Upper lobe of left lung (tissue), 6 donors: ENCODE data around the gene B4GALNT3. TPM values are rescaled to one million over a fixed set of nuclear protein-coding genes. Genes with fewer than 3 reads are reported as not detected.

Source experiments
- ATAC-seq, 2 donors: fragments of 200-7000 bp; cut with Tn5 transposase; one replicate each; pipeline ENCODE4 v1.9.1; 2022; ENCODE audit warnings: mild to moderate bottlenecking in 2 of 2, moderate library complexity in 2 of 2; ENCODE audit not compliant: low FRiP score in 2 of 2
- DNase-seq, 2 donors: peaks; one replicate each; pipeline ENCODE4 v3.0.0-alpha.2; 2019 to 2020
- H3K27ac ChIP-seq, 4 donors: fragments of 200-600 bp; sonication (generic); one replicate each; pipeline ENCODE4 v1.5.1; 2016 to 2019
- H3K27me3 ChIP-seq, 4 donors: fragments of 200-600 bp; sonication (generic); one replicate each; pipeline ENCODE4 v1.5.1; 2017 to 2019
- H3K36me3 ChIP-seq, 4 donors: fragments of 200-600 bp; sonication (generic); one replicate each; pipeline ENCODE4 v1.5.1; 2016 to 2019
- H3K4me1 ChIP-seq, 4 donors: fragments of 200-600 bp; sonication (generic); one replicate each; pipeline ENCODE4 v1.5.1; 2018 to 2019
- H3K4me3 ChIP-seq, 4 donors: fragments of 200-600 bp; sonication (generic); one replicate each; pipeline ENCODE4 v1.5.1; 2017 to 2019; ENCODE audit warnings: mild to moderate bottlenecking in 2 of 4, moderate library complexity in 1 of 4
- H3K9me3 ChIP-seq, 4 donors: fragments of 200-600 bp; sonication (generic); one replicate each; pipeline ENCODE4 v1.5.1; 2018 to 2019
- EP300 ChIP-seq, 4 donors: sonication (generic); formaldehyde crosslinking; IDR thresholded peaks; one replicate each; pipeline ENCODE4 v1.5.1; 2017; ENCODE audit warnings: antibody characterized with exemption in 4 of 4, control low read depth in 2 of 4
- POLR2A ChIP-seq, 4 donors: fragments of 450-650 bp; IDR thresholded peaks; one replicate each; pipeline ENCODE4 v1.5.1; 2016 to 2017; ENCODE audit warnings: antibody characterized with exemption in 4 of 4, mild to moderate bottlenecking in 2 of 4
- POLR2AphosphoS5 ChIP-seq, 2 donors: sonication (generic); formaldehyde crosslinking; IDR thresholded peaks; one replicate each; pipeline ENCODE4 v1.5.1; 2017; ENCODE audit warnings: antibody characterized with exemption in 2 of 2
- WGBS, 2 donors: methylation state at CpG; one replicate each; pipeline ENCODE4 v1.1.5; 2017 to 2018; 5-methylcytosine and 5-hydroxymethylcytosine counted together
- total RNA-seq, 6 donors: library from RNA; depleted of rRNA in 4 of 6; stranded (reverse); fragments of >200 nt in 4 of 6; gene quantifications; one replicate each; pipeline versions ENCODE4 v1.1.0 to v1.2.1, GENCODE V29; 2016 to 2021
- TF ChIP-seq, protein P1 (sequence below), 6 experiments: fragments of 450-650 bp in 4 of 6; fragments of 200-600 bp in 2 of 6; sonication (generic) in 2 of 6; IDR thresholded peaks; one replicate each; pipeline ENCODE4 v1.5.1; 2016 to 2019; ENCODE audit warnings: antibody characterized with exemption in 6 of 6
- donor health status: DM: no; HTN: no; CAD: no; lungs with moderate emphysema.
- donor health status: DM: no; HTN: yes; CAD: no; lungs with severe emphysema.

Gene B4GALNT3
- total RNA-seq, 6 donors from 2014 or later: 22.2 to 36.0 (median 26.9) TPM

DNA sequence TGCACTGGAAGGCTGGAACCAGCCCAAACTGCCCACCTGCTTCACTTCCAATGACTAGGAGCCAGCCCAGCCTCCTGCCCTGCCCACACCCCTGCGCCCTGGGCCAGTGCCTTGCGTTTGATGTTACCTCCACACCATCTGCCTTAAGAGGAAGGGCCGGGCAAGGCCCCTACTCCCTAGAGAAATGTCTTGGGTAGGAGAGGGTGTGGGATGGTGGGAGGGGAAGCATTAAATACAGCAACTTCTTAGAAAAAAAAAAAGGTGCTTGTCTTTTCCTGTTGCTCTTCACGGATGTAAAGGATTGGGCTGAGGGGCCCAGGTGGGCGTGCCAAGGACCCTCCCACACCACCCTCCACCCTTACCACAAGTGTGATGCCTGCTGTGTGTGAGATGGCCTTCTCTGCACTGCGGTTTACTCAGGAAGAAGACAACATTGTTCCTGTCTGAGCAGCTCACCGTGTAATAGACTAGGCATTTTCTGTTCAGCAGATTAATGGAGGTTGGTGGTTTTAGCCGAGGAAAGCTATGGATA, 103.6 kb downstream of the B4GALNT3 start:
- TF ChIP-seq POLR2AphosphoS5 (IDR thresholded peaks at IDR 0.05) (no peak), EP300 (IDR thresholded peaks at IDR 0.05) (no peak), POLR2A (IDR thresholded peaks at IDR 0.05) (no peak)
- TF ChIP-seq, protein P1, sequence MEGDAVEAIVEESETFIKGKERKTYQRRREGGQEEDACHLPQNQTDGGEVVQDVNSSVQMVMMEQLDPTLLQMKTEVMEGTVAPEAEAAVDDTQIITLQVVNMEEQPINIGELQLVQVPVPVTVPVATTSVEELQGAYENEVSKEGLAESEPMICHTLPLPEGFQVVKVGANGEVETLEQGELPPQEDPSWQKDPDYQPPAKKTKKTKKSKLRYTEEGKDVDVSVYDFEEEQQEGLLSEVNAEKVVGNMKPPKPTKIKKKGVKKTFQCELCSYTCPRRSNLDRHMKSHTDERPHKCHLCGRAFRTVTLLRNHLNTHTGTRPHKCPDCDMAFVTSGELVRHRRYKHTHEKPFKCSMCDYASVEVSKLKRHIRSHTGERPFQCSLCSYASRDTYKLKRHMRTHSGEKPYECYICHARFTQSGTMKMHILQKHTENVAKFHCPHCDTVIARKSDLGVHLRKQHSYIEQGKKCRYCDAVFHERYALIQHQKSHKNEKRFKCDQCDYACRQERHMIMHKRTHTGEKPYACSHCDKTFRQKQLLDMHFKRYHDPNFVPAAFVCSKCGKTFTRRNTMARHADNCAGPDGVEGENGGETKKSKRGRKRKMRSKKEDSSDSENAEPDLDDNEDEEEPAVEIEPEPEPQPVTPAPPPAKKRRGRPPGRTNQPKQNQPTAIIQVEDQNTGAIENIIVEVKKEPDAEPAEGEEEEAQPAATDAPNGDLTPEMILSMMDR (IDR thresholded peaks at IDR 0.05): no peak
- WGBS, 2 donors: 50 to 70% methylated on average over 8 of the region's 8 CpGs

DNA sequence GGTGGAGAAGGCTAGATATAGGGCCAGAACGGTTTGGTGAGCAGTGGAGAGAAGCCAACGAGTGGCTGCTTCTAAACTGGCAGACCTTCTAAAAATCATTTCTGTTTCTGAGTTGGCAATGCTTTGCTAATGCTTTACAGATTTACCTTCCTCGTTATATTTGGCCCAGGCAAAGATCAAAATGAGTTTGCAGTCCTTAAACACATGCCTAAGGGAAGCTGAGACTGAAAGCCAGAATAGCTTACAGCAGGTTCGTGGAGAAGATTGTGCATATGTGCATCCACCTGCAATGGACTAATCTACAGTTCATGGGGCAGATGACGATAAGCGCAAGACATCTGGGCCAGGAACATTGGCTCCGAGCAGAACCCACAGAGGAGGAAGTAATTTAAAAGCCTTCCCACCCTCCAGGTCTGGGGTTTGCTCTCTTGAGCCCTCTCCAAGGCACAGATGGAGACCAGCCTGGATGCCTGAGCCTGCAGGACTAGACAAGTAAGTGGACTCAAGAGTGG, 104.1 kb downstream of the B4GALNT3 start:
- WGBS, 2 donors: 48 to 63% methylated on average over 7 of the region's 7 CpGs
- no peaks in the 10 kb centered on the region for H3K36me3 ChIP-seq
- ATAC-seq (no peak), DNase-seq (no peak)
- H3K4me3 ChIP-seq: no peak overlapping the region
- H3K27ac ChIP-seq: no peak overlapping the region
- H3K9me3 ChIP-seq: no peaks in the 10 kb centered on the region
- TF ChIP-seq, protein P1 (IDR thresholded peaks at IDR 0.05): no peak
- no peak for TF ChIP-seq POLR2A (IDR thresholded peaks at IDR 0.05)
- no peak for TF ChIP-seq EP300 (IDR thresholded peaks at IDR 0.05)
- no peak for TF ChIP-seq POLR2AphosphoS5 (IDR thresholded peaks at IDR 0.05)
- H3K27me3 ChIP-seq: no peaks in the 10 kb centered on the region
- H3K4me1 ChIP-seq: peaks cover 7 to 21% (median 15%) of the 10 kb centered on the region in 4 donors

More for the DNA sequence above, 103.6 kb downstream of the B4GALNT3 start:
- Histone ChIP-seq H3K4me1 (peaks cover 7 to 21% (median 15%) of the 10 kb centered on the region in 4 donors), H3K27ac (peak overlapping the region in 3 of 4 donors; percentile 17 to 82 (median 53)), H3K27me3 (no peaks in the 10 kb centered on the region), H3K9me3 (no peaks in the 10 kb centered on the region), H3K36me3 (no peaks in the 10 kb centered on the region), H3K4me3 (peak overlapping the region in 1 of 4 donors; percentile 33)
- ATAC-seq: no peak
- DNase-seq: no peak

DNA sequence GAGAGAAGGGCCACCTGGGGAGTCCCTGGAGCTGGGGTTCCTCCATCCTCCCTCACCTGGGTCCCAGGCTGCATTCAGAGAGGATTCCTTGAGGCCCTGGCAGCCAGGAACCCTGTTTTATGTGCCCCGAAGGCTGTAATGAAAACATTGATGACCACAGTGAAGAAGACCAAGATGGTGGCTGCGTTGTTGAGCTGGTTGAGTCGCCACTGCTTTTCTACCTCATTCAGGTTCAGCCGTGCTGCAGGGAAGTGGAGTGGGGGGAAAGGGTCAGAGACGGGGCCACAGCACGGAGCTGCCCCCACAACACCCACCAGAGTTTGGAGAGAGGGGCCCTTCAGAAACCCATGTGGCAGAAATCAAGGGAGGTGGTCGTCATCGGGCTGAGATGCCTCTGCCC, 105.4 kb downstream of the B4GALNT3 start:
- Histone ChIP-seq H3K27ac (no peak overlapping the region), H3K36me3 (no peaks in the 10 kb centered on the region), H3K9me3 (no peaks in the 10 kb centered on the region), H3K27me3 (no peaks in the 10 kb centered on the region), H3K4me1 (peaks cover 9 to 31% (median 24%) of the 10 kb centered on the region in 4 donors), H3K4me3 (no peak overlapping the region)
- TF ChIP-seq, protein P1 (IDR thresholded peaks at IDR 0.05): no peak
- TF ChIP-seq POLR2AphosphoS5 (IDR thresholded peaks at IDR 0.05) (no peak), EP300 (IDR thresholded peaks at IDR 0.05) (no peak), POLR2A (IDR thresholded peaks at IDR 0.05) (no peak)
- DNase-seq: no peak
- ATAC-seq: no peak
- WGBS, 2 donors: 91 to 94% methylated on average over 8 of the region's 8 CpGs

DNA sequence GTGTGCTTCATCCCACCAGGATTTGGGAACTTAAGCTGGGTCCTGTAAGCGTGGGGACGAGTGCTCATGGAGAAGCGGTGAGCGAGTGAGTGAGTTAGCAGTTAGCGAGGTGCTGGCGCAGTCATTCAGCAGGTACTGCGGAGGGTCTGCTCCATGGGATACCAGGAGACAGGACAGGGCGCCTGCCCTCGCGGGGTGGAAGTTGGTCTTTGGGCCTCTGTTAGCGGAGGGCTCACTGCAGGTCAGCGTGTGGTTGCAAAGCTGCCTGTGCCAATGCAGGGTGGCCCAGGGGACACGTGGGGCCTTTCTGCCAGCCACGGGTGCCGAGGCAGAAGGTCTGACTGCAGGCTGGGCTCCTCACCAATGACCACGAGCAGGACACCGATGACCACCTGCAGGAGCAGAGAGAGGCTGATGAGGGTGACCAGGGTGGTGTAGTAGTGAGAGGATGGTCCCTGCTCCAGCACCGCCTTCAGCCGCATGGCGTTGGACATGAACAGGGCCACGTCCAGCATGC, 105.9 kb downstream of the B4GALNT3 start:
- DNase-seq (no peak), ATAC-seq (no peak)
- Histone ChIP-seq H3K36me3 (no peaks in the 10 kb centered on the region), H3K4me1 (peaks cover 11 to 35% (median 26%) of the 10 kb centered on the region in 4 donors), H3K4me3 (no peak overlapping the region), H3K9me3 (no peaks in the 10 kb centered on the region), H3K27me3 (no peaks in the 10 kb centered on the region), H3K27ac (no peak overlapping the region)
- no peak for TF ChIP-seq POLR2AphosphoS5 (IDR thresholded peaks at IDR 0.05)
- TF ChIP-seq POLR2A (IDR thresholded peaks at IDR 0.05): no peak
- no peak for TF ChIP-seq EP300 (IDR thresholded peaks at IDR 0.05)
- TF ChIP-seq, protein P1 (IDR thresholded peaks at IDR 0.05): no peak
- WGBS, 2 donors: 92 to 93% methylated on average over 13 to 21 of the region's 21 CpGs
